HCT116 (cell line): ENCODE measurements around the gene MRPS27. TPM values are rescaled to one million over a fixed set of nuclear protein-coding genes. Genes with fewer than 3 reads are reported as not detected.

Experiments
- ATAC-seq: fragments of 200-7000 bp; cut with Tn5 transposase; 2 replicates; pipeline ENCODE4 v1.9.1; 2020; ENCODE audit warnings: mild to moderate bottlenecking, moderate library complexity
- BruUV-seq: library from RNA; stranded (reverse); fragments of 400-500 nt; replicated peaks from 2 replicates; lab custom pipeline; 2021; lab: Mats Ljungman, UMichigan
- CTCF ChIA-PET: fragments of 300-600 bp; sonication (Branson Sonifier 250); formaldehyde crosslinking; loops from one replicate; lab custom pipeline; 2021; ENCODE audit warnings: antibody characterized with exemption; lab: Charles Lee
- POLR2A ChIA-PET: fragments of 300-600, 350-600 bp; sonication (Branson Sonifier 250); formaldehyde crosslinking; loops from one replicate; lab custom pipeline; 2021; ENCODE audit warnings: antibody characterized with exemption; lab: Charles Lee
- RAD21 ChIA-PET, 2 experiments: fragments of 300-600 bp; sonication (Branson Sonifier 250); formaldehyde crosslinking; loops; one replicate each; lab custom pipeline; 2023; ENCODE audit warnings: low total read pairs in 2 of 2; ENCODE audit not compliant: uncharacterized antibody in 2 of 2, unreplicated experiment in 2 of 2, low non-redundant PET in 1 of 2; lab: Charles Lee
- DNase-seq: peaks from one replicate; pipeline ENCODE4 v3.0.0-alpha.2; 2010; ENCODE audit warnings: low read depth, low spot score
- H2AFZ ChIP-seq: fragments of 200-600 bp; shearing (Covaris generic), sonication (generic); 2 replicates; pipeline ENCODE4 v1.6.1; 2017; ENCODE audit warnings: low read depth, mixed run types, mixed read lengths, antibody characterized with exemption, low read length; ENCODE audit not compliant: poor library complexity, severe bottlenecking
- H3K27ac ChIP-seq: 2 replicates; pipeline ENCODE4 v1.5.1; 2012; ENCODE audit warnings: low read depth, low read length
- H3K27me3 ChIP-seq: fragments of 200-600 bp; sonication (generic); 2 replicates; pipeline ENCODE4 v1.6.1; 2016; ENCODE audit warnings: mixed run types, low read length, mixed read lengths; ENCODE audit not compliant: insufficient read depth
- H3K36me3 ChIP-seq, 2 experiments: fragments of 200-500 bp in 1 of 2; fragments of 200-600 bp in 1 of 2; sonication (Bioruptor generic) in 1 of 2; sonication (generic) in 1 of 2; 2 replicates each; pipeline versions ENCODE4 v1.5.1 to v1.6.1; 2014 to 2016; ENCODE audit warnings: low read length in 2 of 2, inconsistent platforms in 1 of 2, mixed read lengths in 1 of 2, mixed run types in 1 of 2; ENCODE audit not compliant: insufficient read depth in 2 of 2, control insufficient read depth in 1 of 2
- H3K4me1 ChIP-seq, 2 experiments: fragments of 200-600 bp in 1 of 2; sonication (generic) in 1 of 2; 2 replicates each; pipeline versions ENCODE4 v1.5.1 to v1.6.1; 2012 to 2017; ENCODE audit warnings: low read length in 2 of 2, inconsistent platforms in 1 of 2, mild to moderate bottlenecking in 1 of 2, mixed read lengths in 1 of 2, mixed run types in 1 of 2, moderate library complexity in 1 of 2; ENCODE audit not compliant: insufficient read depth in 2 of 2, control insufficient read depth in 1 of 2
- H3K4me2 ChIP-seq: fragments of 200-600 bp; sonication (generic); 2 replicates; pipeline ENCODE4 v1.6.1; 2017; ENCODE audit warnings: mixed run types, low read length, mixed read lengths
- H3K4me3 ChIP-seq, 2 experiments: fragments of 200-600 bp in 1 of 2; sonication (generic) in 1 of 2; replicated peaks in 1 of 2; 2 replicates each; pipeline ENCODE4 v1.5.1; 2011 to 2016; ENCODE audit warnings: low read length in 2 of 2, control low read depth in 1 of 2, low read depth in 1 of 2, mild to moderate bottlenecking in 1 of 2, mixed read lengths in 1 of 2, mixed run types in 1 of 2
- H3K79me2 ChIP-seq: fragments of 200-600 bp; sonication (generic); 2 replicates; pipeline ENCODE4 v1.6.1; 2017; ENCODE audit warnings: mild to moderate bottlenecking, mixed run types, low read length, moderate library complexity, mixed read lengths; ENCODE audit not compliant: insufficient read depth
- H3K9ac ChIP-seq: fragments of 200-600 bp; sonication (generic); 2 replicates; pipeline ENCODE4 v1.6.1; 2016; ENCODE audit warnings: low read length, mixed read lengths
- H3K9me2 ChIP-seq: fragments of 200-600 bp; sonication (generic), shearing (Covaris generic); 2 replicates; pipeline ENCODE4 v1.6.1; 2017; ENCODE audit warnings: mixed run types, mild to moderate bottlenecking, moderate library complexity; ENCODE audit not compliant: insufficient read depth
- H3K9me3 ChIP-seq, 2 experiments: fragments of 200-500 bp in 1 of 2; fragments of 200-600 bp in 1 of 2; sonication (Bioruptor generic) in 1 of 2; sonication (generic) in 1 of 2; 2 replicates each; pipeline ENCODE4 v1.6.1; 2014 to 2017; ENCODE audit warnings: low read length in 2 of 2, mixed read lengths in 2 of 2, inconsistent platforms in 1 of 2, low read depth in 1 of 2, mild to moderate bottlenecking in 1 of 2, mixed run types in 1 of 2, moderate library complexity in 1 of 2; ENCODE audit not compliant: control insufficient read depth in 1 of 2, insufficient read depth in 1 of 2
- H4K20me1 ChIP-seq: fragments of 200-600 bp; sonication (generic), shearing (Covaris generic); 2 replicates; pipeline ENCODE4 v1.6.1; 2017; ENCODE audit warnings: mixed run types, mild to moderate bottlenecking, moderate library complexity; ENCODE audit not compliant: insufficient read depth
- ATF3 ChIP-seq: IDR thresholded peaks from 2 replicates; pipeline ENCODE4 v1.6.1; 2012
- CBX3 ChIP-seq: IDR thresholded peaks from 2 replicates; pipeline ENCODE4 v1.6.1; 2012; ENCODE audit warnings: low read depth
- EGR1 ChIP-seq: IDR thresholded peaks from 2 replicates; pipeline ENCODE4 v1.6.1; 2012; ENCODE audit warnings: low read depth
- ELF1 ChIP-seq: IDR thresholded peaks from 2 replicates; pipeline ENCODE4 v1.6.1; 2012; ENCODE audit warnings: low read depth, borderline replicate concordance
- EZH2 ChIP-seq: fragments of 200-600 bp; sonication (generic); IDR thresholded peaks from 2 replicates; pipeline ENCODE4 v1.6.1; 2017; ENCODE audit warnings: antibody characterized with exemption, mixed run types
- EZH2phosphoT487 ChIP-seq: fragments of 200-600 bp; IDR thresholded peaks from 2 replicates; pipeline ENCODE4 v1.6.1; 2018; ENCODE audit warnings: antibody characterized with exemption, borderline replicate concordance
- FOSL1 ChIP-seq: IDR thresholded peaks from 2 replicates; pipeline ENCODE4 v1.6.1; 2012; ENCODE audit warnings: low read depth
- MAX ChIP-seq: IDR thresholded peaks from 2 replicates; pipeline ENCODE4 v1.6.1; 2012
- POLR2A ChIP-seq: IDR thresholded peaks from 2 replicates; pipeline ENCODE4 v1.7.0; 2011; ENCODE audit warnings: borderline replicate concordance; ENCODE audit not compliant: insufficient read depth, insufficient read length; ENCODE audit errors: extremely low read depth
- REST ChIP-seq: IDR thresholded peaks from 2 replicates; pipeline ENCODE4 v1.6.1; 2012; ENCODE audit warnings: low read depth
- SIN3A ChIP-seq: IDR thresholded peaks from 2 replicates; pipeline ENCODE4 v1.6.1; 2012; ENCODE audit warnings: low read depth
- SP1 ChIP-seq: IDR thresholded peaks from 2 replicates; pipeline ENCODE4 v1.6.1; 2012; ENCODE audit warnings: low read depth
- ZBTB33 ChIP-seq: IDR thresholded peaks from 2 replicates; pipeline ENCODE4 v1.6.1; 2011; ENCODE audit warnings: mild to moderate bottlenecking, low read length, moderate library complexity; ENCODE audit not compliant: insufficient replicate concordance; ENCODE audit errors: extremely low read depth
- ZNF274 ChIP-seq: fragments of 200-500 bp; sonication (Bioruptor generic); IDR thresholded peaks from 2 replicates; pipeline ENCODE4 v1.6.1; 2014; ENCODE audit warnings: mild to moderate bottlenecking, low read depth, low read length, inconsistent platforms
- intact Hi-C: fragments of 100-400 bp; cut with micrococcal nuclease; formaldehyde crosslinking; loops from 2 replicates; pipeline ENCODE4 v1.10.0; 2022
- total RNA-seq: library from RNA; stranded (reverse); gene quantifications from one replicate; pipeline ENCODE4 v1.2.1, GENCODE V29; 2021; ENCODE audit not compliant: unreplicated experiment

MRPS27 gene
- total RNA-seq, 1 experiment from 2014 or later = 113 TPM

GRCh38 chr5:72363166-72363802 is 43.2 kb upstream of the MRPS27 start:
- CTCF ChIA-PET = no interaction called here
- no peaks in the 10 kb centered on the region for H3K79me2 ChIP-seq
- H3K36me3 ChIP-seq = peaks cover 0 to 21% of the 10 kb centered on the region in 2 experiments; a peak in 2 of 4 replicates
- peaks cover 10 to 21% of the 10 kb centered on the region in 2 experiments for H3K4me1 ChIP-seq
- no peaks in the 10 kb centered on the region for H4K20me1 ChIP-seq
- DNase-seq (peak; percentile 10), ATAC-seq (peak; percentile 71)
- POLR2A ChIA-PET = no interaction called here
- TF ChIP-seq FOSL1 (peak; percentile 28; the same call in 1 of the 2 replicates), SP1 (no peak)
- H3K9ac ChIP-seq = peak overlapping the region; percentile 26
- no peaks in the 10 kb centered on the region for H3K9me3 ChIP-seq
- H2AFZ ChIP-seq = no peak overlapping the region
- no peaks in the 10 kb centered on the region for H3K27me3 ChIP-seq
- H3K4me3 ChIP-seq = 0 out of 4 replicates have a peak overlapping the region, but pooled peaks of 1 of the 2 experiments have one; percentile 8
- intact Hi-C loops = no loop called here
- no peaks in the 10 kb centered on the region for H3K9me2 ChIP-seq
- RAD21 ChIA-PET = no interaction called here
- H3K27ac ChIP-seq = no peak overlapping the region
- peak overlapping the region; percentile 62 for H3K4me2 ChIP-seq
- BruUV-seq = no TSS peak

- Histone ChIP-seq H3K9me3 (no peaks in the 10 kb centered on the region), H3K27me3 (no peaks in the 10 kb centered on the region), H3K9ac (no peak overlapping the region), H4K20me1 (no peaks in the 10 kb centered on the region), H3K79me2 (no peaks in the 10 kb centered on the region), H2AFZ (no peak overlapping the region), H3K4me1 (peaks cover 10 to 16% of the 10 kb centered on the region in 2 experiments), H3K36me3 (peaks cover 0 to 24% of the 10 kb centered on the region in 2 experiments; a peak in 2 of 4 replicates), H3K4me3 (no peak overlapping the region), H3K9me2 (no peaks in the 10 kb centered on the region), H3K27ac (no peak overlapping the region), H3K4me2 (no peak overlapping the region)
- ATAC-seq (no peak), DNase-seq (no peak)
- CTCF ChIA-PET = interaction anchor here (1.1 kb wide), 1 partner anchor 577 kb away, joined by 3 read pairs; no protein-coding TSS in a partner anchor
- no TSS peak for BruUV-seq
- intact Hi-C loops = no loop called here
- RAD21 ChIA-PET = no interaction called here
- POLR2A ChIA-PET = no interaction called here
- TF ChIP-seq FOSL1 = no peak
- TF ChIP-seq EGR1 = no peak
- no peak for TF ChIP-seq EZH2
- no peak for TF ChIP-seq ZBTB33
- no peak for TF ChIP-seq MAX
- no peak for TF ChIP-seq POLR2A
- TF ChIP-seq CBX3 = no peak
- no peak for TF ChIP-seq REST
- TF ChIP-seq SIN3A = no peak
- no peak for TF ChIP-seq ZNF274
- TF ChIP-seq ELF1 = no peak
- TF ChIP-seq ATF3 = no peak
- no peak for TF ChIP-seq EZH2phosphoT487
- TF ChIP-seq SP1 = no peak
These were observed 39.8 kb upstream of the MRPS27 start for GRCh38 chr5:72359886-72360285.
